COLO829 (cell line): ENCODE results near the gene ISY1.
A peak's percentile ranks its signal among the peaks of the same experiment; 100 is the strongest.
"Not testable (repeated sequence)": the region's sequence is repeated elsewhere in the genome, so short reads cannot be mapped to it uniquely, and the experiment has no call there.

Experiments used
- DNase-seq: peaks from one replicate; pipeline ENCODE4 v3.0.0; 2012; ENCODE audit warnings: low spot score

Gene ISY1

DNA sequence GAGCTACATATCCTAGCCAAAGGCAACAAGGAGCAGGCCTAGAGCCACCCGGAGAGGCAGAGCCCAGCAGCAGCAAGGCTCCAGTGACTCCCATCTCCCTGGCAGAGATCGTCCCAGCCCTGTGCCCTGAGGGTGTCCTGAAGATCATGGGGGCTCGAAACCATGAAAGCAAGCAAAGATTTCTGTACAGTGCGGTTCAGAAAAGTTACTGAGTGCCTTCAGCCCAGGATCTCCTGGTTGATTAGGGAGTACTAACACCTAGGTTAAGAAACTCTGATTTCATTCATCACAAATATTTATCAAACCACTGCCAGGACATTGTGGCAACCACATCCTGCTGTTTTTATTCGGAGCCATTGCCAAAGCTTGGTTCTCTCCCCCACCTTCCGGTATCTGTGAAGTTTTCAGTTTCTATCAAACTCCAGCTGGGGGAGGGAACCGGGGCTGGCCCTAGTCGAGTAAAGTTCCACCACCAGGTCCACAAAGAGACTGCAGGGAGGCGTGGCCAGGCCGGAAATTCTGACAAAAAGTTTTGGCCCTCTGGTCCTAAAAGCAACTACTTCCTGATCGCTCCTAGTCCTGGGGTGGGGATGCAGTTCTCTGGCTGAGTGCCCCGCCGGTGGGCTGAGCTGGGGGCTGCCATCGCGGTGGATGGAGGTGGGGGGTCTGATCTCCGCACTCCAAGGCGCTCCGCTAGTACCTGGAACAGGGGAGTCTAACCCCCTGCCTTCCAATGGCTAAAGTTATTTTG is 40.4 kb downstream of the ISY1 start:
- peak; percentile 99 for DNase-seq

DNA sequence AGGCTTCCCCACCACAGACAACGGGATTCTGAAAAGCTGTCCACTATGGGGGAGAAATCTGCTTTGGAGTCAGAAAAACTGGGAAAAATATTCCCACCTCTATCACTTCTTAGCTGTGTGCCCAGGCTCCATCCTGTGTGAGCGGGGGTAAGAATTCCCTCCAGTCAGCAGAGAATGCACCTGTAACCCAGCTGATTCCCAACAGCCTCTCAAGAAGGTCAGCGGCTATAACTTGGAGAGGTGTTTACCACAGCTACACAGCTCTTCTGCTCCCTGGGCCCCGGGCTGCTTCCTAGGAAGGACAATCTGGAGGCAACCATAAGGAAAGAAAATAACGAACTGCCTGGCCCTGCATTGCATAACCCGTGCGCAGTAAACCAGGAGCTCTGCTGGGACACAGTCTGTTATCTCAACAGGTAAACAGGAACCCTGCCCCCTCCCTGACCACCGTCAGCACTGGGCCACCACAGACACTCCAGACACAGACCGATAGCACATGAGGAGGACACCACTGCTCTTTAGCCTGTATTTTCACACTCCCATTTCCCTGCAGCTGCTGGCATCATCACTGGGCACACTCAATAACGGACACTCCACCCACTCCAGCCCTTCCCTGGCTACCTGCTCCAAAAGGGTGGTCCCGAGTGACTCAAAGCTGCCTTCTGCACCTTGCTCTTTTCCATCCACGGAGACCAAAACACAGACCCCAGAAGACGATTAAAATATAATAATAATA is 41.3 kb downstream of the ISY1 start:
- no peak for DNase-seq

DNA sequence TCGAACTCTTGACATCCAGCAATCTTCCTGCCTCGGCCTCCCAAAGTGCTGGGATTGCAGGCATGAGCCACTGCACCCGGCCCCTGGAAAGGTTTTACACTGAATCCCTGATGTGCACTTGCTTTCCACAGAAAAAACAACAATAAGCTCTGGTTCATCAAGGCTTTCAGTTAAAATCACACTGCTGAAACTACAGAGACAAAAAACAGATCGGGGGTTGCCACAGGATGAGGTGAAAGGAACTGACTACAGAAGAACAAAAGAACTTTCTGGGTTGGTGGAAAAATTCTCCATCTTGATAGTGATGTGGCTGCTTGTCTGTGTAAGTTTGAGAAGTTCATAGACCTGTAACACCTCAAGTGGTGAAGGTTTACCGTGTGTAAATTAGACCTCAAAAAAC is 42.1 kb downstream of the ISY1 start:
- DNase-seq: no peak

DNA sequence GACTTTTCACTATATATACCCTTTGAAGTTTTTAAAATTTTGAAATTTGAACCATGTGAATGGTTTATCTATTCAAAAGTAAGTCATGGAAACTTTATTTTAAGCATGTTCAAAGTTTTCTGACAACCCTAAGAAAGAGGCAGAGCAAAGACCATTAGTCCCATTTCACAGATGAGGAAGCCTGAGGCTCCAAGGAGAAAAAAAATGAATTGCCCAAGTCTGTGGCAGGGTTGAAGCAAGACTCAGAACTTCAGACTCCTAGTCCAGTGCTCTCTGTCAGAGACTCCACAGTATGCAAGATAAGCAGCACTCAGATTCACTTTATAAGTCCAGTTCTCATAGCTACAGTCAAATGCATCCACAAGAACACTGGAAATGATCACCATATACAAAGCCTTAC is 43.7 kb downstream of the ISY1 start:
- DNase-seq: no peak

DNA sequence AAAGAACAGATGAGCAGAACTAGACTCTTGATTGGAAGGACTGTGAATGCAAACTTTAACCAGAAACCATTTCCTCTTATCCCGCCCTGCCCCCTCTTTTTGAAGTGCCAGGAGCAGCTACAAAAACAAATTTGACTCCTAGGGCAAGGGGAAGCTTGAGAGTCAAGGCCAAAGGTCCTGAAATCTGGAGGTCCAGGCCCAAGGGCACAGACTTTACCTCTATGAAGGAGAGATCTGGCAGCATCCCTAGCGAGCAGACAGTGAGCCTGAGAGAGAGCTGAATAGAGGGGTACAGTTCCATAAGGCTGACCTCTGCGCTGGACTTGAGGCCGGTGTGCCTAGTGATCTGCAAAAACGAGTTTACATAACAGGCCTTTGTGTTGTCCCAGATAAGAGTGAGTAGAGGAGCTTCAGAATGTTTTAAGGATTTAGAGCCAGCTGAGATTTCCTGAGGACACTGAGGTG is 44.3 kb downstream of the ISY1 start:
- DNase-seq: no peak

DNA sequence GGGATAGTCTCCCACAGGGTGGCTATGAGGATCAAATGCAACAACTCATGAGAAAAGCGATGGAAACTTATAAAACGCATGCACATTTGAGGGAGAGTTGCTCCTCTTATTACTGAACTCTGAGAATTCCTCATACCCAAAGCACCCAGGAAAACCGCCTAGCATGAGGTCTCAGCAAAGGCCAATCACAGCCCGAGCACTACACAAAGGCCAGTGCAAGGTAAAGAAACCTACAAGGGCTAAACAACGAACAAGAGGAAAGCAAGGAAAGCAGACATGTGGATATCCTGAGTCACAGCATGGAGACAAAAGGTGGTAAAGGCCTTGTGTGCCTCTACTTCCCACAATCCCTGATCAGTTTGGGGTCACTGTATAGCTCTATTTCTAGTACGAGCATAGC is 46.4 kb downstream of the ISY1 start:
- no peak for DNase-seq

DNA sequence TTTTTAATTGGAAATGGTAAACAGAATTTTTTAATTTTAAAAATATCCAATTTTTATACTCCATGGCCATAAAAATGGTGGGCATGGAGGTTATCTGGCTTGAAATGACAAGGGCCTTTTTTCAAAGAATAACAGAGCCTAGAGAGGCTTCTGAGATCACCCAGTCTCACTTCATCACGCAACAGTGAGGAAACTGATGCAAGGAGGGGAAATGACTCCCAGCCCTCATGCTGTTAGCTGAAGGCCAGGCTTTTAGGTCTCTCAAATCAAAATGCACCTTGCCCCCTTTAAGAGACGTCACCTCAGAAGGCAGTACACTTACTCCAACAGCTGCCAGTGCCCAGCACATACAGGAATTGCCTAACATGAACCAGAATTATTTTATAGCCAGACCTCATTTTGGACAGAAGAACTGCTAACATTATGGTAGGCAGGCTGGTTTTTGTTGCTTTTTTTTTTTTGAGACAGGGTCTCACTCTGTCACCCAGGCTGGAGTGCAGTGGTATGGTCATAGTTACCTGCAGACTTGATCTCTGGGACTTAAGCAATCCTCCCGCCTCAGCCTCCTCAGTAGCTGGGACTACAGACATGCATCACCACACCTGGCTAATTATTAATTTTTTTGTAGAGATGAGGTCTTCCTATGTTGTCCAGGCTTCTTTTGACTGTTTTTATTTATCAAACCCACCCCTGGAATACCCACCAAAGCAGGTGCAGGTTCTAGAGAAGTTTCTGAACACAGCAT is 48.4 kb downstream of the ISY1 start:
- no peak for DNase-seq

DNA sequence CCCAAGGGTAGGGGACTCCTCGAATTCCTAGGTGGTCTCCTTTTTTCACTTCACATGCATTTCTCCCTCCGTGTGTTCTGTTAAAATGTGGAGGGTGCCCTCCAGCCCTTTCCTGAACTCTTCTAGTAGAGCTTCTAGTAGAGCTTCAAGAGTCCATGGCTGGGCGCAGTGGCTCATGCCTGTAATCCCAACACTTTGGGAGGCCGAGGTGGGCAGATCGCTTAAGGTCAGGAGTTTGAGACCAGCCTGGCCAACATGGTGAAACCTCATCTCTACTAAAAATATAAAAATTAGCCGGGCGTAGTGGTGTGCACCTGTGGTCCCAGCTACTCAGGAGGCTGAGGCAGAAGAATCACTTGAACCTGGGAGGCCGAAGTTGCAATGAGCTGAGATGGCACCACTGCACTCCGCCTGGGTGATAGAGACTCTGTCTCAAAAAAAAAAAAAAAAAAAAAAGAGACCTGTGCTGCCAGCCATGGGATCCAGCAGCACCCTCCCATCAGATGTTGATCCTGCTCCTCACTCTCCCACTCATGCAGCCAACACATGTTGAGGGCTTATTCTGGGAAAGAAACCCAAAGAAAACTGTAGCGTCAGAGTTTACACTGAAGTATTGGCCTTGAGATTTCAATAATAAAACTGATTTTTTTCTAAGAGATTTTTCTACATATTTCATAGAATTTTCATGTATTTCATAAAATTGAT is 49.6 kb downstream of the ISY1 start:
- DNase-seq: not testable (repeated sequence)

DNA sequence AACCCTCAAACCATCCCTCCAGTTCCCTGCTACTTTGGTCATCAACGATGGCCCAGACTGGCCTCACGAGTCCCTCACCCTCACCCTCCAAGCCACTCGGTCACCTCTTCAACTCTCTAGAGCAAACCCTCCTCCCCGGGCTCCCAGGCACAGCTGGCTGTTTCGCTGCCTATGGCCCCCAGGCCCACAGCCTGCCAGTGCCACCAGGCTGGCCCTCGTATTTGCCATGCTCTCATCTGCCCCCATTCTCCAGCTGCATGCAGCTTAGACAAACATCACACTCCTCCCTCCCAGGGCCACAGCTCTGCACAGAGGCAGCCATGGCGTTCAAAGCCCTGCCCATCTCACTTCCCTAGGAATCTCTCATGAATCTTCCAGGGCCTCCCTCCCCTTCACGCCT is 53.1 kb downstream of the ISY1 start:
- no peak for DNase-seq

DNA sequence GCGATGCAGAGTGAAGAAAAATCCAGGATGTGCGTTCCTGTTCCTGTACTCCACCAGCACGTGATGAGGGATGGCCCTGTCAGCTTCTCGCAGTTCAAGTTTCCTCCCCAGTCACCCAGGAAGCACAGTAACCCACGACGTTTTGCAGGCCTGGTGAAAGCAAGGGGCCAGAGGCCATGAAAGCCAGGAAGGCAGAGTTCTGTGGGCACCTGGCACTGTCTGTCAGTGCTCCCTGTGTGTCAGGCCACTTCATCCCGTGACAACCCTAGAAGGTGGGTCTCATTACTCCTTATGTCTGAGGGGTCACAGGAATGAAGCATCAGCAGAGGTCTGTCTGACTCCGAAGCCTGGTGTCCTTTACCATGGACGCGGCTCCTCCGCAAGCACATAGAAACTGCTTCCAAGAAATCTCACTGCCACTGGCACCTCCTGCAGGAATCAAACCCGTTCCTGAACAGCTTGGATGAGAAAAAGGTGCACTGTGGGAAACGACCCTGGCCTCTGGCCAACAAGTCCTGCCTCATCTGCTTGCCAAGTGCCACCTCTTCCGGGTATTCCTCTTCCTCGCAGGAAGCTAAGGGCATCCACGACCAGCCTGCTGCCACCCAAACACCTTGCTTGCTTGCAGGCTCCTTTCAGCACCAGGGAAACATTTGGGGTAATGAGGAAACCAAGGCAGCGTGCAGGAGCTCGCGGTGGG is 53.8 kb downstream of the ISY1 start:
- no peak for DNase-seq

DNA sequence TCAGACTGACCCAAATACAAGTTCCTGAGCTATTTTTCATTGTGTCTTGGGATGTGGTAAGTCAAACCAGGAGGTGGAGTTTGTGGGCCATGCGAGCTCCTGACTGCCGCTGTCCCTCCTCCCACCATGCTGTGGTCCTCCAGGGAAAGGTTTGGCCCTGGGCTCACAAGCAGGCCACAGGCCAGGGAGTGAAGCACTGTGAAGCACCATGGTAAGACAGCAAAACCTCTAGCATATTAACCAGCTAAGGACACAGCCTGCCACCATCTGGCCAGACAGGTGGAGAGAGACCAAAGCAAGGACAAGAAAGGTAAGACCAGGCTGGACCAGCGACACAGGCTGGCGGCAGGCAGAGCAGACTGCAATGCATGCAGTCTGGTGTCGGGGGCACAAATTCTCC is 54.5 kb downstream of the ISY1 start:
- DNase-seq: no peak

DNA sequence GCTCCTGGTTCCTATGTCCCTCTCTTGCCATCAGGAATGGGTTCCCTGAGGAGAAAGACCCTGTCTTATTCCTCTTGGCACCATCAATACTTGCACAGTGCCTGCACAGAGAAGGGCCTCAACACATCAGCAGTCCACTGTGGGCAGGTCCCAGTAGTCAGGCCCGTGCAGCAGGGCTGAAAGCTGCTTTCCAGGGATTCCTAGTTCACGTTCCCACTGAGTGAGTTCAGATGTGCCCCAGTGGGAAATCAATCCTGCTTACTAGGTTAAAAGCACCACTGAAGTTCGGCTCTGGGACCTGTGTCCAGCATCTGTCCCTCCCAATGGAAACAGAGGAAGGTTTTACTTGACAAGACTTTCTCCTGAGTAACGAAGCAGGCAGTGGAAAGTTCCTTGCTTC is 55.0 kb downstream of the ISY1 start:
- DNase-seq: no peak

DNA sequence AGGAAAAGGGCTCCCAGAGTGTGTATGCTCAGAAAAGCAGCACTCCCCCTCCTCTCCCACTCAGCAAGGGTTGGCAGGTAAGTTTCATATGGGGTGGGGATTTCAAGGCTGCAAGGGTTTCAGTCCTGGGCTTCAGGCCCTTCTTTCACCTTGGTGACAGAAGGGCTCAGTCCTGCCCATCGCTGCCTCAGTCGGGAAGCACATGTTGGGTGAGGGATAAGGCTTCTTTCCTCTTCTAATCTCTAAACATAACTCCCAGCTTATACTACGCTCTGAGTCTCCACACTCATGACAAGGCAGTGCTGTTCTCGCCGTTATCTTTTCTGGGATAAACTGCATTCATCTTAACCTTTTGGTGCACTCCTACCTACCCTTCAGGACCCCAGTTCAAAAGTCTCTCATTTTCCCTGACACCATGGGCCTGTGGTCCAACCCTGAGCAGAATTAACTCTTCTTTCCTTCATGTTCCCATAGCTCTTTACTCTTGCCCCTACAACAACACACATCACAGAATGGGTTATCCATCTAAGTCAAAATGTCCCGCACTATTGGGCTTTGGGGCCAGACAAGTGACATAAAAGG is 56.3 kb downstream of the ISY1 start:
- no peak for DNase-seq

DNA sequence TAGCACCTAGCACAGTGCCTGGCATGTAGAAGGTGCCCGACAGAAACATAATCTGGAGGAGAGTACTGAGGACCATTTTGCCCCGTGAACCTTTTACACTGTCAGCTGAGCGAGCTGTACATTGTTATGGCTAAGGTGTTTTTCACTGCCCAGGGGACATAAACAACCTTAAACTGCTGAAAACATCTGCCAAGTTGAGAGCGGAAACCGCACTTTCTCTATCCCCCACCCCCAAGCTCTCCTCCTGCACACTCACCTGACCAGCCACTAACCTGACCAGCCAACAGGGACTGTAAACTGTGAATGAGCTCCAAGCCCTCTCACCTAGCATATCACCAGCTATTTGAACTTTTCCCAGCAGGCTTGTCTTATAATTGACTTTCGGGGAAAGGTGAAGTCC is 56.8 kb downstream of the ISY1 start:
- no peak for DNase-seq

DNA sequence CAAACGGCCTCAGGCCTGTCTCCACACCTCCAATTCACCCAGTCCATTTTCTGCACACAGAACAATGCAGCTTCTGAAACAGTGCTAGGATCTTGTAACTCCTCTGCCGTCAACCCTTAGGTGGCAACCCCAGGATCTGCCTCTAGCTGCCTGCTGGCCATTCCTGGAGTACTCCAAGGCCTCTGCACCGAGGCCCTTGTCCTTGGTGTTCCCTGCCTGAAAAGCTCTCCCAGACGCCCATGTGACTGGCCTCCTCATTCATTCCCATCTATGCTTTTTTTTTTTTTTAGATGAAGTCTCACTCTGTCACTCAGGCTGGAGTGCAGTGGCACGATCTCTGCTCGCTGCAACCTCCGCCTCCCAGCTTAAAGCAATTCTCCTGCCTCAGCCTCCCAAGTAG is 57.6 kb downstream of the ISY1 start:
- no peak for DNase-seq

DNA sequence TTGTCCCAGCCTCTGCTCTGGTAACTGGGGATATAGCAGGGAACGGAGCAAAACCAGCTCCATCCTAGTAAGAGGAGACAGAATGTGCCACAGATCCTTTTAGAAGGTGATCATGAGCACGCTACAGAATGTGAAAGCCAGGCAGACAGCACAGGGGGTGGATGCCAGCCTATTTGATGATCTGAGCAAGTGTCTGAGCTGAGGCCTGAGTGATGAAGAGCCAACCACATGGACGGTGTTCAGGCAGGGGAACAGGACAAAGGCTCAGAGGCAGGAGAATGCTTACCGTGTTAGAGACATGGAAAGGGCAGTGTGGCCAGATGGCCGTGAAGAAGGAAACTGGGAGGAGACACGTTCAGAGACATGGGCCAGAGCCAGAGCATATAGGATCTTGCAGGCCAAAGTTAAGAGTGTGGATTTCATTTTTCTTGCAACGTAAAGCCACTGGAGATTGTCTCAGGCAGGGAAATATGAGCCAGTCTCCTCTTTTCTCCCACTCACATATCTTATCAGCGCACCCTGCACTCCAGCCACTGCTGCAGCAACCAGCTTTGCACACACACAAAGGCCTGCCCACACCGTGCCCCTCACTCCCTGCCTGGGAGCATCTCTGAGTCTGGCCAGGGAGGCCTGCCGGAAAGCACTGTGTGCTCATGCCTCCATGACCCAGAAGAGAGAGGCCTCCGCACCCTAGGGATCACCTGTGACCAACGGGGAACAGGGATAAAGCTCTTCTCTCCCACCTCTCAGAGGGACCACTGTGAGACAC is 59.3 kb downstream of the ISY1 start:
- DNase-seq: no peak

DNA sequence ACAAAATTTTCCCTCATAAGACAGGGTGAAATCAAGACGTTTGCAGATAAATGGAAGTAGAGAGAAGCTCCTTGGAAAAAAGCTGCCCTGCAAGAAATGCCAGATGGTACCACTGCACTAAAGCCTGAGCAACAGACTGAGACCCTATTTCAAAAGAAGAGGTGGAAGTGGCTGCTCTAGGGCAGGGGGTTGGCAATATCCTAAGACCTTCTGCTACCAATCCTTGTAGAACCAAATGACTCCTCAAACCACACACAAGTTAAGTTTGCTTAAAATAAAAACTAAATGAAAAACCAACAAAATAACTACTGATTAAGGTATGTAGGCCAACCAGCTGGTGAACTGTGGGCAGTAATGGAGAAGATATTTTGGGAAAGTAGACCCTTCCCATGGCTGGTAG is 60.6 kb downstream of the ISY1 start:
- no peak for DNase-seq

DNA sequence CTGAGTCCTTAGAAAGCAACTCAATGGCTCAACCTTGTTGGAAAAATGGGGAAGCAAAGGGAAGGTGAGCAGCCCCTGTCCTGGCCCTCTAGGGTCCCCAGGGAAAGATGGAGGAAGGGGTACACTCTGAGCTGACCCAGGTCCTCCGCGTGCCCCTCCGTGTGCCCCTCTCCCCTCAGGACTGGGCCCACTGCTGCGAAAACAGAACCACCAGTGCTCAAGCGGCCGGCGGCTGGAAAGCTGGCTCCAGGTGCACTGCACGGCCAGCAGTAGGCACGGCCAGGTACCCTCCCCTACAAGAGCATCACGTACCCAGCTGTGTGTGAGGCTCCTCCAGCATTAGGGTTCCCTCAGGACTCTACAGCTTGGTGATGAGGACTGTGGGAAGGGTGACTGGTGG is 65.6 kb downstream of the ISY1 start:
- DNase-seq: no peak

DNA sequence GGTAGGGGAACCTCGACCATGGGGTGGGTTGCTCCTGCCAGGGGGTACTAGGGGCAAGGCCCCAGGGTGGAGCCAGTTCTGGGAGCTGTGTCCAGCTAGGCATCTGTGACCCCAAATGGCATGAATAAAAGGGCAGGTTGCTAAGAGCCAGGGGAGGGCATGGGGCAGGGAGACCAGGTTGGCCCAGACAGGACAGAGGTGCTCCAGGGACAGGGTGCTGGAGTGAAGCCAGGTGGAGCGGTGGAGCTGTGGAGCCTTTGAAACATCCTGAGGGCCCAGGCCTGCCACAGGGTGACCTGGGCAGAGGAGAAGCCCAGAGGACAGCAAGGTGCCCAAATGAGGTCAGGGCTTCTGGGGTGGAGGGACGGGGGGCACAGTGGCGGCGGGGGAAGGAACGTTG is 72.6 kb downstream of the ISY1 start:
- DNase-seq: not testable (repeated sequence)

DNA sequence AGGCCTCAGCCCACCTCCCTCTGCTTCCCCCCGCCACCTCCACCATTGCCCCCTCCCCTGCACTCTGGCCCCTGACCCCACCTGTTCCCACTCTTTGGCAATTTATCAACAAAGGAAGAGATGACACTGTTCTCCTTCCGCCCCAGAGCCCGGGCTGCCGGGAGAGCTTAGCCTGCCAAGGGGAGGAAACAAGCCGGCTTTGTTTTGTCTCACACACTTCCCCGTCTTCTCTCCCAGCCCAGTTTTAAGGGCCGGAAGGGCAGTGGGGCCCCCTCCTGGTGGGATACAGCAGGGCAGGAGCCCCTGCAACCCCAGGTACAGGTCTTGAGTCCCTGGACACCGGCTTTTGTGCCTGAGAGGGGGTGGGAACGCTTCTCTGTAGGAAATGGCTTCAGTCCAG is 73.0 kb downstream of the ISY1 start:
- DNase-seq: not testable (repeated sequence)
